Activated CD8-positive, alpha-beta memory T cell treated with anti-CD3 and anti-CD28 coated beads, Interleukin-2, amount 10 ng/mL, durations not matched to agents 7 days and 5 days (primary cell): ENCODE results near the gene EIF3F. TPM values are rescaled to one million over a fixed set of nuclear protein-coding genes. Genes with fewer than 3 reads are reported as not detected.
"Not testable (repeated sequence)": the region's sequence is repeated elsewhere in the genome, so short reads cannot be mapped to it uniquely, and the experiment has no call there.

ENCODE experiments used
- ATAC-seq: fragments of 150-1000 bp; cut with Tn5 transposase; one replicate; pipeline ENCODE4 v1.10.0; 2021; ENCODE audit warnings: moderate library complexity
- CTCF ChIA-PET: fragments of 350-600 bp; sonication (Branson Sonifier 250); formaldehyde crosslinking; loops from one replicate; lab custom pipeline; 2021; ENCODE audit warnings: antibody characterized with exemption; lab: Charles Lee
- DNase-seq: peaks from one replicate; pipeline ENCODE4 v3.0.0-alpha.2; 2020
- H3K27ac Mint-ChIP-seq: one replicate; pipeline ENCODE4 v1.8.0; 2021; ENCODE audit warnings: mild to moderate bottlenecking, mixed read lengths
- H3K27me3 Mint-ChIP-seq: one replicate; pipeline ENCODE4 v1.8.0; 2021; ENCODE audit warnings: mixed read lengths
- H3K36me3 Mint-ChIP-seq: one replicate; pipeline ENCODE4 v1.8.0; 2021; ENCODE audit warnings: mild to moderate bottlenecking, mixed read lengths
- H3K4me1 Mint-ChIP-seq: one replicate; pipeline ENCODE4 v1.8.0; 2021; ENCODE audit warnings: mixed read lengths
- H3K4me3 Mint-ChIP-seq: one replicate; pipeline ENCODE4 v1.8.0; 2021; ENCODE audit warnings: mild to moderate bottlenecking, moderate library complexity, mixed read lengths
- H3K9me3 Mint-ChIP-seq: one replicate; pipeline ENCODE4 v1.8.0; 2022; ENCODE audit warnings: low read depth, mixed read lengths
- total RNA-seq, 2 experiments: library from RNA; stranded (reverse); gene quantifications; one replicate each; pipeline ENCODE4 v1.2.3, GENCODE V29; 2021

Gene EIF3F
- total RNA-seq, 2 experiments from 2014 or later = 192 to 234 TPM

DNA sequence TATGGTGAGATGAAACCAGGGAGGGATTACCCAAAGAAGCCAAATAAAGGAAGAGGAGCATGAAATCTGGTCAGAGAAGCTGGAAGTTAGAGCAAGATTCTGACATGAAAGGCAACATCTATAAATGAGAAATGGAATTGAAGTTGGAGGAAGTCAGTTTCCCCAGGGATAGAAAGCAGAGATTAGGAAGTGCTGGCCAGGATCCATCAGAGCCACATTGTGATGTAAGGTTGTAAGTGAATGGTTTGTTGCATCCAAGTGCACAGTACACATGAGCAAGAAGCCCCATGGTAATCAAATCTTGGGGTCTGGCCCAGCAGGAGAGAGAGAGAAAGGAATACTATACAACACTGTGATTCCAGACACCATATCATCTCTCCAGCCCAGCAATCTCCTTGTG lies 15.3 kb upstream of the EIF3F start:
- Mint-ChIP-seq H3K9me3 (no peaks in the 10 kb centered on the region), H3K36me3 (no peaks in the 10 kb centered on the region), H3K4me1 (peaks cover 1% of the 10 kb centered on the region), H3K27me3 (peaks cover 20% of the 10 kb centered on the region), H3K27ac (no peak overlapping the region), H3K4me3 (no peak overlapping the region)
- CTCF ChIA-PET = no interaction called here
- DNase-seq (no peak), ATAC-seq (no peak)

- Mint-ChIP-seq H3K4me3 (no peak overlapping the region), H3K9me3 (no peaks in the 10 kb centered on the region), H3K4me1 (peaks cover 1% of the 10 kb centered on the region), H3K27ac (no peak overlapping the region), H3K36me3 (no peaks in the 10 kb centered on the region), H3K27me3 (peaks cover 14% of the 10 kb centered on the region)
- DNase-seq (no peak), ATAC-seq (no peak)
- CTCF ChIA-PET = no interaction called here
Measured at GRCh38 chr11:7973011-7973410, 14.1 kb upstream of the EIF3F start.

DNA sequence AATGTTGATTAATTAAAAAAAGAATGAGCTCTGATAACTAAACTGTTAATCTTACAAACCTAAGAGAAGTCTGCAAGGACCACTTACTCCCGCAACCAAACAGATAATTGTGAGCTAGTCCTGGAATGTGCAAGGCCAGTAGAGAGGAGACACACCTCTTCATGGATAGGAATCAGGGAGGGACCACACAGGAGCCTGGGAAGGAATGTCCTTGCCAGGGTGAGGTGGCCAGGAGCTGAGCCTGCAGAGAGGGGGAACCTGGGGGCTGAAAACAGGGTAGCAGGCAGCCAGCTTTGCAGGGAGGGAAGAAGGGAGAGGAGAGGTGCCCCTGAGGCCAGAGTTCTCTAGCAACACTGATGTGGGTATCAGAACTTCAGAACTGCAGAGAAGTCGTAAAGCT lies 12.5 kb upstream of the EIF3F start:
- Mint-ChIP-seq H3K9me3 (no peaks in the 10 kb centered on the region), H3K27ac (no peak overlapping the region), H3K4me3 (no peak overlapping the region), H3K27me3 (peaks cover 5% of the 10 kb centered on the region), H3K4me1 (peaks cover 1% of the 10 kb centered on the region), H3K36me3 (no peaks in the 10 kb centered on the region)
- no peak for ATAC-seq
- CTCF ChIA-PET = interaction anchor here (1.1 to 2.0 kb wide), 2 partner anchors 12 to 124 kb away, joined by 3 to 12 read pairs; partner anchors contain the start of gene EIF3F
- no peak for DNase-seq

DNA sequence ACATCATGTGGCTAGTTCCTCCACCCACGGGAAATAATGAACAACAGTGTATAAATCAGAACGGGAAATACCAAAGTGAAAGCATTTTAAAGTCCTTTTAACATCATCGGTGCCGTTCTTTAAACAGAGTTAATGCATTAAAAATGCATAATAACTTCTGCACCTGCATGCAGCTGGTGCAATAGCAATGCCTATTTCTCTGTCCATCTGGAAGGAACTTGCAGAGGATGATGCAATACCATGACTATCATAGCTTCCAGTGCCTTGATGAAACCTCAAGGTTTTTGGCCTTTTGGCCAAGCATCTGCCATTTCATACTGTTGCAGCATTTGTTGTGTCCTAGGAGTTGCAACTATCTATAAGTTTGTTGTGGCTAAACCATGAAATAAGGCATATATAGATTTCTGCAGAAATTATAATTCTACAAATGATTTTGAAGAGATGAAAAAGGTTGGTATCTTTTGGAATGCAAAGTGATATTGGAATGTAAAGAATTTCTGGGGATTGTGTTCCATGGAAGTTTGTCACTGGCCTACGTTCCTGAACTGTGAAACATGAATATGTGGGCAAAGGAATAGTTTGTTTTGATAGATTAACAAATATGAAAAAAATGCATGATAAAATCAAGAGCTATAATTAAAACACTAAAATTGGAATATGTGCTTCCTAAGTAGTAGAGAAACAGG lies 9.8 kb upstream of the EIF3F start:
- Mint-ChIP-seq H3K27ac (no peak overlapping the region), H3K9me3 (no peaks in the 10 kb centered on the region), H3K36me3 (no peaks in the 10 kb centered on the region), H3K4me1 (peaks cover 3% of the 10 kb centered on the region), H3K27me3 (peaks cover 3% of the 10 kb centered on the region), H3K4me3 (no peak overlapping the region)
- DNase-seq (no peak), ATAC-seq (no peak)
- CTCF ChIA-PET = interaction anchor here (1.2 to 1.4 kb wide), 2 partner anchors 10 to 85 kb away, joined by 4 read pairs; partner anchors contain the start of gene EIF3F

GRCh38 chr11:7981619-7982157 lies 5.4 kb upstream of the EIF3F start:
- Mint-ChIP-seq H3K4me1 (peaks cover 12% of the 10 kb centered on the region), H3K27ac (no peak overlapping the region), H3K27me3 (no peaks in the 10 kb centered on the region), H3K4me3 (no peak overlapping the region), H3K36me3 (no peaks in the 10 kb centered on the region), H3K9me3 (no peaks in the 10 kb centered on the region)
- DNase-seq (no peak), ATAC-seq (no peak)
- CTCF ChIA-PET = interaction anchor here (0.8 kb wide), 1 partner anchor 450 kb away, joined by 3 read pairs; no protein-coding TSS in a partner anchor

DNA sequence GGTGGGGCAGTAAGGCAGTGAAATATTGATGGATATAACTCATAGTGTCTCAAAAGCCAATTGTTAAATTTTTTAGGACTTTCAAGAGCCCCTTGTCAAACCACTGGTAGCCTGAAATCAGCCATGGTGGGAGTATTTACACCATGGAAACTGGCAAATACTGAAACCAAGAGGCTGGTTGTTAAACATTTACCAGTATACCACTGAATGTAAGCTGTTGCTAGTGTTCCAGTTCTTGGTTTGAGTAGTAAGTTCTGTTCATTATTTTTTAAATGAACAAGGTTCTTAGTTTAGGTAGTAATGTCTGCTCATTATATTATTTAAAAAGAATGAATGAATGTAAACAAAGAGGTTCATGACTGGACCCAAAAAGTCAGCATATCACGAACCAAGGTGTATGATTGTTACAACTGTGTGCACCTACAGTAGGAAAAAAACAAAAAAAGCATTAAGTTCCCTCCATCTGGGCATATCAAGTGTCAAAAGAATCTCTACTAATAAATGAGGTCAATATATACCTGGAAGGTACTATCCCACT lies 4.5 kb upstream of the EIF3F start:
- CTCF ChIA-PET = interaction anchor here (0.8 to 1.7 kb wide), 2 partner anchors 23 to 449 kb away, joined by 3 to 4 read pairs; no protein-coding TSS in a partner anchor
- H3K4me1 Mint-ChIP-seq = peaks cover 16% of the 10 kb centered on the region
- H3K27me3 Mint-ChIP-seq = no peaks in the 10 kb centered on the region
- H3K9me3 Mint-ChIP-seq = no peaks in the 10 kb centered on the region
- no peak for DNase-seq
- no peaks in the 10 kb centered on the region for H3K36me3 Mint-ChIP-seq
- H3K27ac Mint-ChIP-seq = no peak overlapping the region
- no peak overlapping the region for H3K4me3 Mint-ChIP-seq
- ATAC-seq = no peak

- H3K27me3 Mint-ChIP-seq = no peaks in the 10 kb centered on the region
- H3K36me3 Mint-ChIP-seq = peaks cover 3% of the 10 kb centered on the region
- CTCF ChIA-PET = interaction anchor here (1.7 kb wide), 1 partner anchor 22 kb away, joined by 4 read pairs; no protein-coding TSS in a partner anchor
- no peaks in the 10 kb centered on the region for H3K9me3 Mint-ChIP-seq
- H3K4me3 Mint-ChIP-seq = no peak overlapping the region
- peaks cover 30% of the 10 kb centered on the region for H3K4me1 Mint-ChIP-seq
- no peak for ATAC-seq
- no peak overlapping the region for H3K27ac Mint-ChIP-seq
- no peak for DNase-seq
Measured at GRCh38 chr11:7983832-7984590, 3.1 kb upstream of the EIF3F start.

- ATAC-seq = not testable (repeated sequence)
- H3K4me1 Mint-ChIP-seq = peaks cover 44% of the 10 kb centered on the region
Measured at GRCh38 chr11:7987560-7987883, 385 bp downstream of the EIF3F start.

DNA sequence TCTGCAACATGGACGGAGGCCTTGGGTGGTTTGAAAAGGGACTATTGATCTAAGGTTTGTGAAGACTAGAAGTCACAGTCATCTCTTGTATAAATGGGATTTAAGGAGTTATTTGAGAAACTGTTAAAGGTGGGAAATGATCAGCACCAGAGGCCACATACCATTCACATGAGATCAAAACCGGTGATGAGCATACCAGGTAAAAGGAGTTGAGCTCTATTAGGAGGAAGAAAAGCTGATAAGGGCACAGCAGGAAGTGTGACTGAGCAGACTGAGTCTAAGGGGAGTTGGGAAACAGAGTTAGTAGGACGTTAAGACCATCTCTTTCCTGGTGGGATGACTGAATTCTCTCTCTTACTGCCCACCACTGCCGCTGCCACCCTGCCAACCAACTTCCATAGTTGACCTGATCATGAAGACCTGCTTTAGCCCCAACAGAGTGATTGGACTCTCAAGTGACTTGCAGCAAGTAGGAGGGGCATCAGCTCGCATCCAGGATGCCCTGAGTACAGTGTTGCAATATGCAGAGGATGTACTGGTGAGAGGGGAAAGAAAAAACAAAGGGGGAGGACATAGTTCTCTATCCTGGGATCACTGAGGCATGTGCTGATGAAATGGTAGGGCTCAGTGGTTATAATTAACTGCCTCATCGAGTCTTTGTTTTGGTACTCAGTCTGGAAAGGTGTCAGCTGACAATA lies 7.6 kb downstream of the EIF3F start:
- Mint-ChIP-seq H3K9me3 (no peaks in the 10 kb centered on the region), H3K4me1 (peaks cover 22% of the 10 kb centered on the region), H3K36me3 (peaks cover 64% of the 10 kb centered on the region), H3K27me3 (no peaks in the 10 kb centered on the region), H3K4me3 (no peak overlapping the region), H3K27ac (no peak overlapping the region)
- no peak for ATAC-seq
- CTCF ChIA-PET = interaction anchor here (1.6 kb wide), 1 partner anchor 8 kb away, joined by 8 read pairs; the partner anchor contains the start of gene EIF3F
- no peak for DNase-seq

More at GRCh38 chr11:7987560-7987883, 385 bp downstream of the EIF3F start:
- not testable (repeated sequence) for H3K9me3 Mint-ChIP-seq, H3K27me3 Mint-ChIP-seq, DNase-seq
- CTCF ChIA-PET = interaction anchor here (0.6 to 2.7 kb wide), 16 partner anchors 8 to 976 kb away, joined by 3 to 48 read pairs (median 4); partner anchors contain the start of genes RPL27A, TMEM9B and TRIM66
- H3K36me3 Mint-ChIP-seq = peaks cover 17% of the 10 kb centered on the region
- peak overlapping the region; percentile 92 for H3K27ac Mint-ChIP-seq
- H3K4me3 Mint-ChIP-seq = peak overlapping the region; percentile 96

- H3K36me3 Mint-ChIP-seq = peaks cover 37% of the 10 kb centered on the region
- H3K9me3 Mint-ChIP-seq = no peaks in the 10 kb centered on the region
- no peak for ATAC-seq
- H3K4me3 Mint-ChIP-seq = no peak overlapping the region
- CTCF ChIA-PET = interaction anchor here (0.8 to 1.1 kb wide), 2 partner anchors 34 to 99 kb away, joined by 3 read pairs; no protein-coding TSS in a partner anchor
- DNase-seq = no peak
- H3K4me1 Mint-ChIP-seq = peaks cover 8% of the 10 kb centered on the region
- H3K27ac Mint-ChIP-seq = no peak overlapping the region
- no peaks in the 10 kb centered on the region for H3K27me3 Mint-ChIP-seq
Measured at GRCh38 chr11:7999795-8000194, 12.7 kb downstream of the EIF3F start.

GRCh38 chr11:8000390-8000789 lies 13.3 kb downstream of the EIF3F start:
- no peak overlapping the region for H3K4me3 Mint-ChIP-seq
- ATAC-seq = no peak

DNA sequence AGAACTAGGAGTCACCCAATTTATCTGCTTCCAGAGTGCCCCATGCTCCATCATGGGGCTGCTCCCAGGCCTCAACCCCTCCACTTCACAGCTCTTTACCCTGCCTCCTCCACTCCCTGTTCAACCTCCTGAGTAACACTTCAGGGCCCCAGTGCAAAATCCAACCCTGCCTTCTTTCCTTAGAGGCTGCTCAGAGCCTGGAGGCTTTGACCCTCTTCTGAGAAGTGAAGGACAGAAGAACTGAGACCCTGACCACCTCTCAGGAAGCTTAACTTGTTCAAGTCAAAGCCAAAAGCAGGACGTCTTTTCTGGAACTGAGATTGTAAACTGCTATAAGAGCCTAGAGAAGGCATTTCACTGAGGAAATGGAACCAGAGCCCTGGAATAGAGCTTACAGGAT lies 15.5 kb downstream of the EIF3F start:
- Mint-ChIP-seq H3K36me3 (peaks cover 11% of the 10 kb centered on the region), H3K27me3 (no peaks in the 10 kb centered on the region), H3K27ac (no peak overlapping the region), H3K4me3 (no peak overlapping the region), H3K4me1 (no peaks in the 10 kb centered on the region), H3K9me3 (no peaks in the 10 kb centered on the region)
- ATAC-seq = no peak
- no peak for DNase-seq
- CTCF ChIA-PET = interaction anchor here (1.1 to 11.2 kb wide), 3 partner anchors 16 to 91 kb away, joined by 3 to 210 read pairs (median 3); partner anchors contain the start of gene EIF3F

More at GRCh38 chr11:8000390-8000789, 13.3 kb downstream of the EIF3F start:
- CTCF ChIA-PET = interaction anchor here (1.1 kb wide), 1 partner anchor 33 kb away, joined by 3 read pairs; no protein-coding TSS in a partner anchor
- peaks cover 2% of the 10 kb centered on the region for H3K4me1 Mint-ChIP-seq
- no peaks in the 10 kb centered on the region for H3K27me3 Mint-ChIP-seq
- no peak for DNase-seq
- H3K36me3 Mint-ChIP-seq = peaks cover 31% of the 10 kb centered on the region
- H3K27ac Mint-ChIP-seq = no peak overlapping the region
- H3K9me3 Mint-ChIP-seq = no peaks in the 10 kb centered on the region
